ENCODE data around the gene ADAMTS3. TPM values are rescaled to one million over a fixed set of nuclear protein-coding genes. Genes with fewer than 3 reads are reported as not detected.

ADAMTS3 gene
- total RNA-seq, 2 experiments from 2014 or later: not detected

DNA sequence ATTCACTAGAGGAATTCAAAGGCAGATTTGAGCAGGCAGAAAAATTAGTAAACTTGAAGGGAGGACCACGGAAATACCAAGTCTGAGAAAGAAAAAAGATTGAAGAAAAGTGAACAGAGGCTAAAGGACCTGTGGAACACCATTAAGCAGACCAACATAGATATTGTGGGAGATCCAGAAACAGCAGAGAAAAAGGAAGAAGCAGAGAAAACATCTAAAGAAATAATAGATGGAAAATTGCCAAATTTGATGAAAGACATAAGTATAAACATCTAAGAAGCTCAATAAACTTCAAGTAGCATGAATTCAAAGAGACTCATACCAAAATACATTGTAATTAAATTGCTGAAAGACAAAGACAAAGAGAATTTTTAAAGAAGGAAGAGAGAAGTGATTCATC, 31.0 kb downstream of the ADAMTS3 start:
- peaks cover 17% of the 10 kb centered on the region for H3K9me3 Mint-ChIP-seq
- H3K4me1 Mint-ChIP-seq (ENCODE audit: low read depth): no peaks in the 10 kb centered on the region
- intact Hi-C loops (cut with micrococcal nuclease): no loop called here
- H3K27me3 Mint-ChIP-seq: no peaks in the 10 kb centered on the region
- H3K4me3 Mint-ChIP-seq: no peak overlapping the region
- H3K36me3 Mint-ChIP-seq (ENCODE audit: low read depth): no peaks in the 10 kb centered on the region
- H3K27ac Mint-ChIP-seq: no peak overlapping the region
- ATAC-seq (no peak), DNase-seq (no peak)
- ChIA-PET POLR2A (no interaction called here), CTCF (no interaction called here)
- TF ChIP-seq, protein P1, sequence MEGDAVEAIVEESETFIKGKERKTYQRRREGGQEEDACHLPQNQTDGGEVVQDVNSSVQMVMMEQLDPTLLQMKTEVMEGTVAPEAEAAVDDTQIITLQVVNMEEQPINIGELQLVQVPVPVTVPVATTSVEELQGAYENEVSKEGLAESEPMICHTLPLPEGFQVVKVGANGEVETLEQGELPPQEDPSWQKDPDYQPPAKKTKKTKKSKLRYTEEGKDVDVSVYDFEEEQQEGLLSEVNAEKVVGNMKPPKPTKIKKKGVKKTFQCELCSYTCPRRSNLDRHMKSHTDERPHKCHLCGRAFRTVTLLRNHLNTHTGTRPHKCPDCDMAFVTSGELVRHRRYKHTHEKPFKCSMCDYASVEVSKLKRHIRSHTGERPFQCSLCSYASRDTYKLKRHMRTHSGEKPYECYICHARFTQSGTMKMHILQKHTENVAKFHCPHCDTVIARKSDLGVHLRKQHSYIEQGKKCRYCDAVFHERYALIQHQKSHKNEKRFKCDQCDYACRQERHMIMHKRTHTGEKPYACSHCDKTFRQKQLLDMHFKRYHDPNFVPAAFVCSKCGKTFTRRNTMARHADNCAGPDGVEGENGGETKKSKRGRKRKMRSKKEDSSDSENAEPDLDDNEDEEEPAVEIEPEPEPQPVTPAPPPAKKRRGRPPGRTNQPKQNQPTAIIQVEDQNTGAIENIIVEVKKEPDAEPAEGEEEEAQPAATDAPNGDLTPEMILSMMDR (IDR thresholded peaks at IDR 0.05): no peak

DNA sequence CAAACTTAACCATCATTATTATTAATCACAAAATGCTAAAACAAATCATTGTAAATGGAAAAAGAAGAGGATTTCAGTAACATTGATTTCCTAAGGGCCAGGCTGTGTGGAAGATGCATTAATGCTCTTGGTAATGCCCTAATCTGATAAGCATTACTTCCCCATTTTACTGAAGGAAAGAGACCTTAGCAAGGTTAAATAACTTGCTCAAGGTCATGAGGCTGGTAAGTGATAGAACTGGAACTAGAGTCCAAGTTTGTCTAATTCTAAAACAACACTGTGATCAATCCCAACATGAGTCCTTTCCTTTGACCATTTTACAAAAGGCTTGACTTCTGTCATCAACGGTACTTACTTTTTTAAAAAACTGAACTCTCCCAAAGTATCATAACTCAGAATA, 32.6 kb downstream of the ADAMTS3 start:
- Mint-ChIP-seq H3K27ac (no peak overlapping the region), H3K4me3 (no peak overlapping the region), H3K36me3 (ENCODE audit: low read depth) (no peaks in the 10 kb centered on the region), H3K27me3 (no peaks in the 10 kb centered on the region), H3K4me1 (ENCODE audit: low read depth) (no peaks in the 10 kb centered on the region), H3K9me3 (peaks cover 17% of the 10 kb centered on the region)
- ChIA-PET CTCF (no interaction called here), POLR2A (no interaction called here)
- TF ChIP-seq, protein P1 (IDR thresholded peaks at IDR 0.05): no peak
- no peak for ATAC-seq
- intact Hi-C loops (cut with micrococcal nuclease): no loop called here
- DNase-seq: no peak

DNA sequence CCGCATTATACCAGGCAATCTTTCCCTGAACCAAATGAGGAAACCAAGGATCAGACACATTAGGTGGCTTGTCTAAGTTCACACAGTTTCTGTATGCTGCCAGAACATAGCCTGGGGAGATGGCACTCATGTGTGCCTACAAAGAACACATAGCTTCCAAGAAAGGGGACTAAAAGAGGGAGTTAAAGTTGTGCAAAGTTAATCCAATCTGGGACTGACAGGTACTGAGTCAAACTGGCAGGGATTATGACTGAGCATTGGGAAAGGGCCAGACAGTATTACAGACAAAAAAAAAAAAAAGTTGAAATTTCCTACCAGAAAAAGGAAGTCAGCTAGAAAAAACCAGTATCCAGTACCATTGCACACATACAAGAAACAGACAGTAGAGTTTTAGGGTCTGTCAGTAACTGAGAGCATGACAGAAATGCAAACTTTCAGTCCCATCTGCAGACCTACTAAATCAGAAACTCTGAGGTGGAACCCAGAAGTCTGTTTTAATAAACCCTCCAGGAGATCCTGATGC, 37.2 kb downstream of the ADAMTS3 start:
- intact Hi-C loops (cut with micrococcal nuclease): no loop called here
- DNase-seq (no peak), ATAC-seq (peak; percentile 17)
- TF ChIP-seq, protein P1 (IDR thresholded peaks at IDR 0.05): no peak
- Mint-ChIP-seq H3K9me3 (no peaks in the 10 kb centered on the region), H3K4me1 (ENCODE audit: low read depth) (no peaks in the 10 kb centered on the region), H3K27me3 (no peaks in the 10 kb centered on the region), H3K36me3 (ENCODE audit: low read depth) (no peaks in the 10 kb centered on the region), H3K27ac (no peak overlapping the region), H3K4me3 (no peak overlapping the region)
- ChIA-PET POLR2A (no interaction called here), CTCF (no interaction called here)

DNA sequence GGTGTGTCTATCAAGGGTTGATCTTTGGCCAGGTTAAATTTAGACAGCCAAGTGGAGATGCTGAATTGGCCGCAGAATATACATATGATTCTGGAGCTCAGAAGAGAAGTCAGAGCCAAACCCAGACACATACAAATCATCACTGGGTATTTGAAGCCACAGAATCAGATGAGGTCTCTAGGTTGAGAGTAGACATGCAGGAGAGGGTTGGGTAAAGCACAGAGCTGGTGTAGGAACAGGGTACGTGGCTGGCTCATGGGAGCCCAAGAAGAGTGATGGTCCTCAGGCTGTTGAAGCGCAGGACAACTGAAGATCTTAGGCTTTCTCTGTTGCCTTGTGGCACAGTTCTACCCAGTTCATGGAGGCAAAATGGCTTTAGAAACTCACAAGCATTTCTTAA, 37.7 kb downstream of the ADAMTS3 start:
- ATAC-seq: peak; percentile 24
- POLR2A ChIA-PET: no interaction called here
- intact Hi-C loops (cut with micrococcal nuclease): no loop called here

DNA sequence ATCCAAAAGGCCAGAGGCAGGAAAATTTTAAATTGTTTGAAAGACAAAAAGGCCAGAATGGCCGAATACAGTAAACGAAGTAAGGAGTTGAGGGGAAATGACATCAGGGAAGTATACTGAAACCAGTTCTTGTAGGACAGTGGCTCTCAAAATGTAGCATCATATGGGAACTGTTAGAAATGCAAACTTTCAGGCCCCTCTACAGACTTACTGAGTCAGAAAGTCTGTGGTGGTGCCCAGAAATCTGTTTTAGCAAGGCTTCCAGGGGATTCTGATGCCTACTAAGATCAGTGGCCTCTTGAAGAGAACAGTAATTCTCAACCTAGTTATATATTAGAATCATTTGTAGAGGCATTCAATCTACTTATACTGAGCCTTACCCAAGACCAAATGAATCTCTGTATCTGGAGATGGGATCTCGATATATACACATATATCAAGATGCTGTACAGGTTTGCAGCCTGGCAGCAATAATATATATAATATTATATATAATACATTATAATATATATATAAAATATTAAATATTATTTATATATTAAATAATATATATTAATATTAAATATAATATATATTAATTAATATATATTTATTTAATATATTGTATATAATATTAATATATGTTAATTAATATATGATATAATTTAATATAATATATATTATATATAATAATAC, 39.7 kb downstream of the ADAMTS3 start:
- TF ChIP-seq, protein P1 (IDR thresholded peaks at IDR 0.05): no peak
- intact Hi-C loops (cut with micrococcal nuclease): no loop called here
- H3K27me3 Mint-ChIP-seq: no peaks in the 10 kb centered on the region
- no peak overlapping the region for H3K4me3 Mint-ChIP-seq
- peak; percentile 5 for DNase-seq
- CTCF ChIA-PET: no interaction called here
- no peak overlapping the region for H3K27ac Mint-ChIP-seq
- no peaks in the 10 kb centered on the region for H3K36me3 Mint-ChIP-seq (ENCODE audit: low read depth)
- no peaks in the 10 kb centered on the region for H3K4me1 Mint-ChIP-seq (ENCODE audit: low read depth)
- POLR2A ChIA-PET: no interaction called here
- H3K9me3 Mint-ChIP-seq: no peaks in the 10 kb centered on the region
- ATAC-seq: peak; percentile 45

More for the DNA sequence above, 37.7 kb downstream of the ADAMTS3 start:
- TF ChIP-seq, protein P1 (IDR thresholded peaks at IDR 0.05): no peak
- CTCF ChIA-PET: no interaction called here
- Mint-ChIP-seq H3K27me3 (no peaks in the 10 kb centered on the region), H3K9me3 (no peaks in the 10 kb centered on the region), H3K4me3 (no peak overlapping the region), H3K4me1 (ENCODE audit: low read depth) (no peaks in the 10 kb centered on the region), H3K27ac (no peak overlapping the region), H3K36me3 (ENCODE audit: low read depth) (no peaks in the 10 kb centered on the region)
- DNase-seq: peak; percentile 4
